Renal pelvis (tissue), 4 donors: ENCODE measurements around the gene TMEM214. TPM values are rescaled to one million over a fixed set of nuclear protein-coding genes. Genes with fewer than 3 reads are reported as not detected.

Source experiments
- DNase-seq: peaks from one replicate; pipeline ENCODE4 v3.0.0-alpha.2; 2013
- polyA plus RNA-seq, 3 donors: library from polyadenylated mRNA; unstranded; fragments of 120-200 nt; gene quantifications; one replicate each; pipeline ENCODE4 v1.2.1, GENCODE V29; 2013; ENCODE audit not compliant: insufficient read length in 3 of 3

Gene TMEM214
- polyA plus RNA-seq, 3 donors = 62.3 to 68.9 (median 66.7) TPM

DNA sequence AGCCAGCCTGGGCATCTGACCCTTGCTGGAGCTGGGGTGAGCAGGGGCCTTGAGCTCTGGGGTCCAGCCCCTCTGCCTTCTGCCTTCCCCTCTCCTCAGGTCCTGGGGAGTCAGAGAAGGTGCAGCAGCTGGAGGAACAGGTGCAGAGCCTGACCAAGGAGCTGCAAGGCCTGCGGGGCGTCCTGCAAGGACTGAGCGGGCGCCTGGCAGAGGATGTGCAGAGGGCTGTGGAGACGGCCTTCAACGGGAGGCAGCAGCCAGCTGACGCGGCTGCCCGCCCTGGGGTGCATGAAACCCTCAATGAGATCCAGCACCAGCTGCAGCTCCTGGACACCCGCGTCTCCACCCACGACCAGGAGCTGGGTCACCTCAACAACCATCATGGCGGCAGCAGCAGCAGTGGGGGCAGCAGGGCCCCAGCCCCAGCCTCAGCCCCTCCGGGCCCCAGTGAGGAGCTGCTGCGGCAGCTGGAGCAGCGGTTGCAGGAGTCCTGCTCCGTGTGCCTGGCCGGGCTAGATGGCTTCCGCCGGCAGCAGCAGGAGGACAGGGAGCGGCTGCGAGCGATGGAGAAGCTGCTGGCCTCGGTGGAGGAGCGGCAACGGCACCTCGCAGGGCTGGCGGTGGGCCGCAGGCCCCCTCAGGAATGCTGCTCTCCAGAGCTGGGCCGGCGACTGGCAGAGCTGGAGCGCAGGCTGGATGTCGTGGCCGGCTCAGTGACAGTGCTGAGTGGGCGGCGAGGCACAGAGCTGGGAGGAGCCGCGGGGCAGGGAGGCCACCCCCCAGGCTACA is 49.4 kb downstream of the TMEM214 start:
- no peak for DNase-seq

GRCh38 chr2:27082773-27083409 is 50.1 kb downstream of the TMEM214 start:
- DNase-seq = no peak

- no peak for DNase-seq
These were observed 50.9 kb downstream of the TMEM214 start for GRCh38 chr2:27083410-27084296.

GRCh38 chr2:27084297-27085061 is 51.7 kb downstream of the TMEM214 start:
- no peak for DNase-seq

DNA sequence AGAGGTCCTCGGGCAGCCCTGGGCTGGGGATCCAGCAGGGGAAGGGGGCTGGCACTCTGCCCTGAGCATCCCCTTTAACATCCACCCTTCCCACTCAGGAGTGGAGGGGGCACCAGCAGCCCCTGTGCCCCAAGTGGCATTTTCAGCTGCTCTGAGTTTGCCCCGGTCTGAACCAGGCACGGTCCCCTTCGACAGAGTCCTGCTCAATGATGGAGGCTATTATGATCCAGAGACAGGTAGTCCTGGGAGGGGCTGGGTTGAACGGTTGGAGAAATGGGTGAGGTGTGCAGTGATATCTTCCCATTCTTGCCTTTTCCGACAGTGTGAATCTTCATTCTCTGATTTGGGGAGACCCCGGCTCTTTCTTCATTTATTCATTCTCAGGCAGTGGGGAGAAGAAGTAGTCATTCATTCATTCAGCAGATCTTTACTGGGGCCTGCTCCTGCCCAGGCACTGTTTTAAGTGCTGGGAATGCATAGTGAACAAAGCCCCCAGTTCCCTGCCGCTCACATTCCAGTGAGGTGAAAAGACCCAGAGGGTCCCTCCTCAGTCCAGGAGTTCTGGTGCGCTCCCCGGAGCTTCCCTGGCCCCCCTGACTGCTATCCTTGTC is 52.4 kb downstream of the TMEM214 start:
- no peak for DNase-seq

DNA sequence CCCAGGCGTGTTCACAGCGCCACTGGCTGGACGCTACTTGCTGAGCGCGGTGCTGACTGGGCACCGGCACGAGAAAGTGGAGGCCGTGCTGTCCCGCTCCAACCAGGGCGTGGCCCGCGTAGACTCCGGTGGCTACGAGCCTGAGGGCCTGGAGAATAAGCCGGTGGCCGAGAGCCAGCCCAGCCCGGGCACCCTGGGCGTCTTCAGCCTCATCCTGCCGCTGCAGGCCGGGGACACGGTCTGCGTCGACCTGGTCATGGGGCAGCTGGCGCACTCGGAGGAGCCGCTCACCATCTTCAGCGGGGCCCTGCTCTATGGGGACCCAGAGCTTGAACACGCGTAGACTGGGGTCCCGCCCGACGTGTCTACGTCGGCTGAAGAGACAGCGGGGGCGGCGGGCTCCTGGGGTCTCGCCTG is 52.9 kb downstream of the TMEM214 start:
- no peak for DNase-seq

- peak; percentile 93 for DNase-seq
These were observed 53.4 kb downstream of the TMEM214 start for GRCh38 chr2:27086090-27086723.

- no peak for DNase-seq
These were observed 54.2 kb downstream of the TMEM214 start, which contains the start of gene KHK for GRCh38 chr2:27086724-27087593. Gene KHK (plus strand): TSS chr2:27086772. CDS start chr2:27087260, 488 bp downstream.

GRCh38 chr2:27087823-27088410 is 55.2 kb downstream of the TMEM214 start:
- no peak for DNase-seq

GRCh38 chr2:27088634-27089033 is 55.9 kb downstream of the TMEM214 start:
- no peak for DNase-seq

DNA sequence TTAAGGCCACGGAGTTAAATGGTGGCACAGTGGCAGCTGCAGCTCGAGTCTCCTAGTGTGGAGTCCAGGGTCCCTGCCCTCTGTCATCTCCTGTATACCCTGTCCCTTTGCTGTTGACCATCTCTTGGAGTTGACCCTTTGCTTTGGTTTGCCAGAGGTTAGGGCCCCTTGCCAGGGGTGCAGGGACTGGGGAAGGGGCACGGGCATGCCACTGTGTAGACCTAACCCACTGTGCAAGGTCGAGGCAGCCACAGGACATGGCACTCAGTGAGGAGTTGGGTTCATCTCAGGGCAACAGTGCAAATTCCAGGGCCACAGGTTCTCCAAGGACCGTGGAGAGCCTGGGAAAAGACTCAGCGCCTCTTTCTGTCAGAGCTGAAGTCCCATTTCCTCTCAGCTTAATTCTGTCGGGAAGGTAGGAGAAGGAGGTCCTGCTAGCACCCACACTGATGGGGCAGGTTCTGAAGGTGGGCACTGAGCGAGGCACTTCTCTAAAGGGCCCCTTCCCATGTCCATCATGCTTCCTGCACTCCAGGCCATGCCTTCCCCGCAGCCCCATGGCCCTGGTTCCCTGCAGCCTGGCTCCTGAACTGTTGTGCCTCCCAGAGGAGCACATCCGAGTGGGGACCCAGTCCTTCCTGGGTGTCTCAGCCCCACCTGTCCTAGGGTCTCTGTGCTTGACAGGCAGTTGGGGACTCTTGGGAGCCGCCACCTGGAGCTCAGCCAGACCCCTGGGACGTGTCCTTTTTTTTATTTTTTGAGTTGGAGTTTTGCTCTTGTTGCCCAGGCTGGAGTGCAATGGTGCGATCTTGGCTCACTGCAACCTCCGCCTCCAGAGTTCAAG is 56.6 kb downstream of the TMEM214 start:
- DNase-seq = no peak

Other genes starting within 250 kb of the TMEM214 start
- gene CENPA, start 246.9 kb upstream of the TMEM214 start, polyA plus RNA-seq = 10 to 100 TPM; 14.2 to 17.6 (median 15.1) TPM
- gene DPYSL5, start 184.8 kb upstream of the TMEM214 start, polyA plus RNA-seq = 10 to 100 TPM in 1 of 3 donors, 1 to 10 TPM in 2; 7.2 to 10.6 (median 8.6) TPM
- 10 to 100 TPM; 12.9 to 17.5 (median 14.3) TPM for gene MAPRE3, start 62.3 kb upstream of the TMEM214 start, polyA plus RNA-seq
- gene AGBL5, start 18.7 kb downstream of the TMEM214 start, polyA plus RNA-seq = 10 to 100 TPM; 67.1 to 68.4 (median 67.5) TPM
- 100 to 1,000 TPM; 228 to 288 (median 247) TPM for gene OST4, start 38.7 kb downstream of the TMEM214 start, polyA plus RNA-seq
- gene EMILIN1, start 45.6 kb downstream of the TMEM214 start, polyA plus RNA-seq = 100 to 1,000 TPM in 2 of 3 donors, 10 to 100 TPM in 1; 70.9 to 135 (median 102) TPM
- 10 to 100 TPM; 57.6 to 62.8 (median 60.6) TPM for gene KHK, start 53.8 kb downstream of the TMEM214 start, polyA plus RNA-seq
- gene CGREF1, start 86.2 kb downstream of the TMEM214 start, polyA plus RNA-seq = 1 to 10 TPM; 5.7 to 8.1 (median 7.5) TPM
- 1 to 10 TPM; 1.3 to 2.5 (median 1.4) TPM for gene ABHD1, start 90.8 kb downstream of the TMEM214 start, polyA plus RNA-seq
- 10 to 100 TPM; 49.2 to 59.0 (median 51.6) TPM for gene PREB, start 101.7 kb downstream of the TMEM214 start, polyA plus RNA-seq
- not detected for gene PRR30, start 106.4 kb downstream of the TMEM214 start, polyA plus RNA-seq
- gene TCF23, start 116.0 kb downstream of the TMEM214 start, polyA plus RNA-seq = under 1 TPM; 0.50 to 0.66 (median 0.55) TPM
- gene ATRAID, start 179.1 kb downstream of the TMEM214 start, polyA plus RNA-seq = 100 to 1,000 TPM; 158 to 166 (median 164) TPM
- 10 to 100 TPM; 46.6 to 56.2 (median 48.8) TPM for gene SLC5A6, start 179.3 kb downstream of the TMEM214 start, polyA plus RNA-seq
- 10 to 100 TPM; 58.5 to 59.9 (median 58.9) TPM for gene CAD, start 184.4 kb downstream of the TMEM214 start, polyA plus RNA-seq
- gene SLC30A3, start 230.1 kb downstream of the TMEM214 start, polyA plus RNA-seq = 10 to 100 TPM in 2 of 3 donors, 1 to 10 TPM in 1; 7.6 to 13.2 (median 10.8) TPM
- gene DNAJC5G, start 242.5 kb downstream of the TMEM214 start, polyA plus RNA-seq = 1 to 10 TPM in 2 of 3 donors, under 1 TPM in 1; 0.60 to 2.6 (median 1.4) TPM
- gene TRIM54, start 249.5 kb downstream of the TMEM214 start, polyA plus RNA-seq = 1 to 10 TPM; 4.4 to 8.2 (median 7.6) TPM